Epithelial cell of esophagus (primary cell): ENCODE results near the gene CCND1.

Experiments
- DNase-seq: peaks from one replicate; pipeline ENCODE4 v3.0.0; 2010; ENCODE audit warnings: low read depth
- H3K4me3 ChIP-seq: 2 replicates; pipeline ENCODE4 v1.5.1; 2011; ENCODE audit warnings: mild to moderate bottlenecking, low read length, control low read depth
- CTCF ChIP-seq: IDR thresholded peaks from 2 replicates; pipeline ENCODE4 v1.5.1; 2011; ENCODE audit warnings: low read depth, mild to moderate bottlenecking, low read length, control low read depth, inconsistent platforms; ENCODE audit not compliant: insufficient read depth; ENCODE audit errors: missing control alignments

CCND1 gene

GRCh38 chr11:69609351-69609750 lies 31.6 kb upstream of the CCND1 start:
- H3K4me3 ChIP-seq = no peak overlapping the region
- no peak for TF ChIP-seq CTCF
- DNase-seq = no peak

GRCh38 chr11:69611548-69612526 lies 29.1 kb upstream of the CCND1 start:
- TF ChIP-seq CTCF = no peak
- no peak overlapping the region for H3K4me3 ChIP-seq
- DNase-seq = no peak

GRCh38 chr11:69613594-69613993 lies 27.4 kb upstream of the CCND1 start:
- no peak overlapping the region for H3K4me3 ChIP-seq
- no peak for DNase-seq
- TF ChIP-seq CTCF = no peak

- DNase-seq = no peak
- H3K4me3 ChIP-seq = no peak overlapping the region
- TF ChIP-seq CTCF = no peak
Measured at GRCh38 chr11:69614085-69614484, 26.9 kb upstream of the CCND1 start.

GRCh38 chr11:69615545-69616278 lies 25.2 kb upstream of the CCND1 start:
- DNase-seq = no peak
- TF ChIP-seq CTCF = no peak
- no peak overlapping the region for H3K4me3 ChIP-seq

GRCh38 chr11:69617220-69617619 lies 23.7 kb upstream of the CCND1 start:
- DNase-seq = no peak
- no peak overlapping the region for H3K4me3 ChIP-seq
- TF ChIP-seq CTCF = no peak

GRCh38 chr11:69617682-69618081 lies 23.3 kb upstream of the CCND1 start:
- DNase-seq = no peak
- TF ChIP-seq CTCF = no peak
- H3K4me3 ChIP-seq = no peak overlapping the region
